Breast epithelium (tissue), 3 donors: ENCODE results near the gene MAP1LC3B.

Source experiments
- POLR2A ChIP-seq: fragments of 450-650 bp; IDR thresholded peaks from one replicate; pipeline ENCODE4 v1.6.1; 2016; ENCODE audit warnings: antibody characterized with exemption, mild to moderate bottlenecking, moderate library complexity
- TF ChIP-seq, protein P1 (sequence below), 3 donors: fragments of 450-650 bp; IDR thresholded peaks; one replicate each; pipeline ENCODE4 v1.5.1; 2016 to 2017; ENCODE audit warnings: antibody characterized with exemption in 3 of 3, mild to moderate bottlenecking in 3 of 3, moderate library complexity in 3 of 3

DNA sequence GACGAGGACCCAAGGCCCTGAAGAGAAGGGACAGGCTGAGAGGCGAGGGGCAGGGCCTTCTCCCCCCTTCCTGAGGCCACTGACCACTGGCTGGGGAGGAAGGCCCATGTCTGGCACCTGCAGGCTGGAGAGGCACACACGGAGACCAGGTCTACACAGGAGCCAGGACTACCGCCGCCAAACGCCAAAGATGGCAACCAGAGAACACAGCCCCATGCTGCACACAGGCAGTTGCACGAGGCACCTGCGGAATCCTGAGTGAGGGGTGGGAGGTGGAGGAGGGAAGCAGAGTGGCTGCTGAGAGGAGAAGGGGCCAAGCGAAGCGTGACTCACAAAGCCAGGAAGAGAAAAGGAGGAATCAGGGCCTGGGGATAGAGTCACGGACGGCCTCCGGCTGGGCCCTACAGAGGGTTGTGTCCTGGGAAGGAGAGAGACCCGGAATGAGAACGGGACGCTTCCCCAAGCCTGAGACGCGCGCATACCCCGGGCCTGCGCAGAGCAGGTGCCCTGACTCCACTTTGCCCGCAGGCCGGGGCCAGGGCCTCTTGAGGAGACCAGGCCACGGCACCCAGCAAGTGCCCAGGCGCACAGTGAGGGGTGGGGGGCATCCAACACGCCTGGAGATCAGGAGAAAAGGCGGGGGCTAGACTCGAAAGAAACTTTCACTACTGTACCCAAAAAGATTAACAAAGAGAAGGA, 46.3 kb upstream of the MAP1LC3B start:
- TF ChIP-seq, protein P1, sequence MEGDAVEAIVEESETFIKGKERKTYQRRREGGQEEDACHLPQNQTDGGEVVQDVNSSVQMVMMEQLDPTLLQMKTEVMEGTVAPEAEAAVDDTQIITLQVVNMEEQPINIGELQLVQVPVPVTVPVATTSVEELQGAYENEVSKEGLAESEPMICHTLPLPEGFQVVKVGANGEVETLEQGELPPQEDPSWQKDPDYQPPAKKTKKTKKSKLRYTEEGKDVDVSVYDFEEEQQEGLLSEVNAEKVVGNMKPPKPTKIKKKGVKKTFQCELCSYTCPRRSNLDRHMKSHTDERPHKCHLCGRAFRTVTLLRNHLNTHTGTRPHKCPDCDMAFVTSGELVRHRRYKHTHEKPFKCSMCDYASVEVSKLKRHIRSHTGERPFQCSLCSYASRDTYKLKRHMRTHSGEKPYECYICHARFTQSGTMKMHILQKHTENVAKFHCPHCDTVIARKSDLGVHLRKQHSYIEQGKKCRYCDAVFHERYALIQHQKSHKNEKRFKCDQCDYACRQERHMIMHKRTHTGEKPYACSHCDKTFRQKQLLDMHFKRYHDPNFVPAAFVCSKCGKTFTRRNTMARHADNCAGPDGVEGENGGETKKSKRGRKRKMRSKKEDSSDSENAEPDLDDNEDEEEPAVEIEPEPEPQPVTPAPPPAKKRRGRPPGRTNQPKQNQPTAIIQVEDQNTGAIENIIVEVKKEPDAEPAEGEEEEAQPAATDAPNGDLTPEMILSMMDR (IDR thresholded peaks at IDR 0.05), result no peak
- TF ChIP-seq POLR2A, result no peak
